ENCODE measurements around the gene CDH4.

- TF ChIP-seq CTCF (IDR thresholded peaks at IDR 0.05) (no peak), POLR2A (IDR thresholded peaks at IDR 0.05) (no peak), POLR2AphosphoS5 (IDR thresholded peaks at IDR 0.05) (no peak)
Measured at GRCh38 chr20:61823242-61823641, 571.2 kb downstream of the CDH4 start.

Measured in prostate gland (tissue), 2 donors.